ENCODE results near the gene IYD.

DNA sequence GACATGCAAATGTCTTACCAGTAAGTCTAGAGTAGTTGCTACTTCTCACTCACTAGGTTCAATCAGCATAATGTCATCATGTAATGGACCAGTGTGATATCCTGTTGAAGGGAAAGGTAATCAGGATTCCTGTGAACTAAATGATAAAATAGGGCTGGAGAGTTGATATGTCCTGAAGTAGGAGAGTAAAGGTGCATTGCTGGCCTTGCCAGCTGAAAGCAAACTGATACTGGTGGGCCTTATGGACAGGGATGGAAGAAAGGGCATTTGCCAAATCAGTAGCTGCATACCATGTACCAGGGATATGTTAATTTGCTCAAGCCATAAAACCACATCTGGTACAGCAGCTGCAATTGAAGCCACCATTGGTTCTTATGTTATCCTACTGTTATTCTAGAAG is 37.5 kb upstream of the IYD start:
- TF ChIP-seq, protein P1, sequence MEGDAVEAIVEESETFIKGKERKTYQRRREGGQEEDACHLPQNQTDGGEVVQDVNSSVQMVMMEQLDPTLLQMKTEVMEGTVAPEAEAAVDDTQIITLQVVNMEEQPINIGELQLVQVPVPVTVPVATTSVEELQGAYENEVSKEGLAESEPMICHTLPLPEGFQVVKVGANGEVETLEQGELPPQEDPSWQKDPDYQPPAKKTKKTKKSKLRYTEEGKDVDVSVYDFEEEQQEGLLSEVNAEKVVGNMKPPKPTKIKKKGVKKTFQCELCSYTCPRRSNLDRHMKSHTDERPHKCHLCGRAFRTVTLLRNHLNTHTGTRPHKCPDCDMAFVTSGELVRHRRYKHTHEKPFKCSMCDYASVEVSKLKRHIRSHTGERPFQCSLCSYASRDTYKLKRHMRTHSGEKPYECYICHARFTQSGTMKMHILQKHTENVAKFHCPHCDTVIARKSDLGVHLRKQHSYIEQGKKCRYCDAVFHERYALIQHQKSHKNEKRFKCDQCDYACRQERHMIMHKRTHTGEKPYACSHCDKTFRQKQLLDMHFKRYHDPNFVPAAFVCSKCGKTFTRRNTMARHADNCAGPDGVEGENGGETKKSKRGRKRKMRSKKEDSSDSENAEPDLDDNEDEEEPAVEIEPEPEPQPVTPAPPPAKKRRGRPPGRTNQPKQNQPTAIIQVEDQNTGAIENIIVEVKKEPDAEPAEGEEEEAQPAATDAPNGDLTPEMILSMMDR (optimal IDR thresholded peaks at IDR 0.05 in 1 of 3, IDR thresholded peaks at IDR 0.05 in 1 of 3, conservative IDR thresholded peaks at IDR 0.05 in 1 of 3; ENCODE audit: extremely low read depth in 1 of 3, insufficient read depth in 2 of 3, low read length in 3 of 3): no peak
- TF ChIP-seq EZH2 (IDR thresholded peaks at IDR 0.05; ENCODE audit: low read length): no peak
